Neural cell (in vitro differentiated cells): ENCODE results near the gene AFAP1. TPM values are rescaled to one million over a fixed set of nuclear protein-coding genes. Genes with fewer than 3 reads are reported as not detected.

Experiments
- H2AFZ ChIP-seq: fragments of 200-600, 300-800 bp; sonication (generic), shearing (Covaris generic); 2 replicates; pipeline ENCODE4 v1.6.0; 2014; ENCODE audit warnings: low read depth, mild to moderate bottlenecking, antibody characterized with exemption, low read length, moderate library complexity
- H3F3A ChIP-seq: fragments of 200-600 bp; shearing (Covaris generic); 2 replicates; pipeline ENCODE4 v1.6.1; 2016; ENCODE audit warnings: mild to moderate bottlenecking, moderate library complexity, mixed read lengths, antibody characterized with exemption, low read length; ENCODE audit not compliant: insufficient read depth, poor library complexity, severe bottlenecking
- H3K27ac ChIP-seq: fragments of 200-600, 300-800 bp; sonication (generic), shearing (Covaris generic); 2 replicates; pipeline ENCODE4 v1.5.1; 2014; ENCODE audit warnings: mild to moderate bottlenecking, low read length, moderate library complexity
- H3K27me3 ChIP-seq: fragments of 300-800, 200-600 bp; sonication (generic), shearing (Covaris generic); 2 replicates; pipeline ENCODE4 v1.6.0; 2014; ENCODE audit warnings: mild to moderate bottlenecking, low read depth, low read length, moderate library complexity; ENCODE audit not compliant: insufficient read depth
- H3K36me3 ChIP-seq: fragments of 300-800, 200-600 bp; sonication (generic), shearing (Covaris generic); 2 replicates; pipeline ENCODE4 v1.5.1; 2014; ENCODE audit warnings: mild to moderate bottlenecking, antibody characterized with exemption, low read length, moderate library complexity; ENCODE audit not compliant: insufficient read depth
- H3K4me2 ChIP-seq: fragments of 300-800, 200-600 bp; sonication (generic), shearing (Covaris generic); 2 replicates; pipeline ENCODE4 v1.6.0; 2014; ENCODE audit warnings: mild to moderate bottlenecking, low read length
- H3K4me3 ChIP-seq: fragments of 300-800, 200-600 bp; sonication (generic), shearing (Covaris generic); 2 replicates; pipeline ENCODE4 v1.5.1; 2014; ENCODE audit warnings: mild to moderate bottlenecking, low read length, moderate library complexity
- H3K79me2 ChIP-seq: fragments of 200-600 bp; shearing (Covaris generic); replicated peaks from 2 replicates; pipeline ENCODE4 v1.6.0; 2014; ENCODE audit warnings: mild to moderate bottlenecking, low read length, moderate library complexity; ENCODE audit not compliant: insufficient read depth
- H3K9ac ChIP-seq: fragments of 300-800, 200-600 bp; sonication (generic), shearing (Covaris generic); 2 replicates; pipeline ENCODE4 v1.6.1; 2016; ENCODE audit warnings: mild to moderate bottlenecking, low read length, mixed read lengths
- H3K9me2 ChIP-seq: fragments of 200-600 bp; shearing (Covaris generic); 2 replicates; pipeline ENCODE4 v1.6.1; 2016; ENCODE audit warnings: mild to moderate bottlenecking, low read length, mixed read lengths; ENCODE audit not compliant: insufficient read depth
- H3K9me3 ChIP-seq: fragments of 200-600, 300-800 bp; sonication (generic), shearing (Covaris generic); 2 replicates; pipeline ENCODE4 v1.6.1; 2016; ENCODE audit warnings: mild to moderate bottlenecking, mixed run types, low read length, moderate library complexity, mixed read lengths
- H4K20me1 ChIP-seq: fragments of 200-600 bp; shearing (Covaris generic); 2 replicates; pipeline ENCODE4 v1.6.1; 2016; ENCODE audit warnings: mild to moderate bottlenecking, mixed run types; ENCODE audit not compliant: insufficient read depth
- CTCF ChIP-seq: fragments of 450-650 bp; IDR thresholded peaks from 2 replicates; pipeline ENCODE4 v1.5.1; 2014; ENCODE audit warnings: antibody characterized with exemption, mild to moderate bottlenecking, moderate library complexity; ENCODE audit not compliant: poor library complexity, severe bottlenecking
- EP300 ChIP-seq: fragments of 450-650 bp; conservative IDR thresholded peaks from 2 replicates; pipeline ENCODE4 v1.6.1; 2014; ENCODE audit warnings: antibody characterized with exemption, mild to moderate bottlenecking, moderate library complexity; ENCODE audit not compliant: poor library complexity, severe bottlenecking
- EZH2 ChIP-seq: fragments of 200-600, 300-800 bp; shearing (Covaris generic), sonication (generic); IDR thresholded peaks from 2 replicates; pipeline ENCODE4 v1.6.1; 2014; ENCODE audit warnings: antibody characterized with exemption, low read length, borderline replicate concordance, mild to moderate bottlenecking; ENCODE audit not compliant: insufficient read depth, poor library complexity, severe bottlenecking
- MXI1 ChIP-seq: fragments of 450-650 bp; conservative IDR thresholded peaks from 2 replicates; pipeline ENCODE4 v1.6.1; 2014; ENCODE audit warnings: antibody characterized with exemption, mild to moderate bottlenecking; ENCODE audit not compliant: poor library complexity, severe bottlenecking
- POLR2AphosphoS5 ChIP-seq: IDR thresholded peaks from 2 replicates; pipeline ENCODE4 v1.6.1; 2012
- RAD21 ChIP-seq: fragments of 450-650 bp; conservative IDR thresholded peaks from 2 replicates; pipeline ENCODE4 v1.6.1; 2014; ENCODE audit warnings: antibody characterized with exemption, mild to moderate bottlenecking, moderate library complexity
- REST ChIP-seq: IDR thresholded peaks from 2 replicates; pipeline ENCODE4 v1.6.1; 2012; ENCODE audit warnings: borderline replicate concordance
- SMC3 ChIP-seq: fragments of 450-650 bp; conservative IDR thresholded peaks from 2 replicates; pipeline ENCODE4 v1.6.1; 2014; ENCODE audit warnings: antibody characterized with exemption, mild to moderate bottlenecking, moderate library complexity; ENCODE audit not compliant: poor library complexity
- TAF1 ChIP-seq: IDR thresholded peaks from 2 replicates; pipeline ENCODE4 v1.6.1; 2012; ENCODE audit warnings: low read depth
- polyA plus RNA-seq: library from polyadenylated mRNA; depleted of rRNA; stranded (reverse); fragments of >200 nt; gene quantifications from 2 replicates; pipeline ENCODE4 v1.2.3, GENCODE V29; 2014

The AFAP1 gene
- polyA plus RNA-seq, 1 donor from 2014 or later = 38.9 TPM

GRCh38 chr4:7808752-7809151 is 130.9 kb downstream of the AFAP1 start:
- no peak overlapping the region for H3K9ac ChIP-seq
- no peak overlapping the region for H2AFZ ChIP-seq
- no peaks in the 10 kb centered on the region for H4K20me1 ChIP-seq
- H3K4me2 ChIP-seq = no peak overlapping the region
- H3F3A ChIP-seq = no peaks in the 10 kb centered on the region
- H3K9me2 ChIP-seq = no peaks in the 10 kb centered on the region
- no peak overlapping the region for H3K4me3 ChIP-seq
- H3K36me3 ChIP-seq = peaks cover 15% of the 10 kb centered on the region
- H3K79me2 ChIP-seq = no peaks in the 10 kb centered on the region
- no peaks in the 10 kb centered on the region for H3K27me3 ChIP-seq
- no peak overlapping the region for H3K27ac ChIP-seq
- TF ChIP-seq SMC3 (no peak), EP300 (no peak), EZH2 (no peak), POLR2AphosphoS5 (no peak), MXI1 (no peak), TAF1 (no peak), RAD21 (no peak), CTCF (no peak), REST (no peak)
- H3K9me3 ChIP-seq = no peaks in the 10 kb centered on the region

- H3K9me3 ChIP-seq = no peaks in the 10 kb centered on the region
- TF ChIP-seq REST (no peak), EZH2 (no peak), POLR2AphosphoS5 (no peak), CTCF (no peak), TAF1 (no peak), RAD21 (no peak), EP300 (no peak), MXI1 (no peak), SMC3 (no peak)
- no peak overlapping the region for H3K4me3 ChIP-seq
- H3K9me2 ChIP-seq = no peaks in the 10 kb centered on the region
- no peak overlapping the region for H3K27ac ChIP-seq
- H3K79me2 ChIP-seq = no peaks in the 10 kb centered on the region
- peaks cover 15% of the 10 kb centered on the region for H3K36me3 ChIP-seq
- H3K27me3 ChIP-seq = no peaks in the 10 kb centered on the region
- H2AFZ ChIP-seq = no peak overlapping the region
- no peak overlapping the region for H3K9ac ChIP-seq
- H4K20me1 ChIP-seq = no peaks in the 10 kb centered on the region
- no peaks in the 10 kb centered on the region for H3F3A ChIP-seq
- no peak overlapping the region for H3K4me2 ChIP-seq
Measured at GRCh38 chr4:7808181-7808580, 131.5 kb downstream of the AFAP1 start.
